Astrocyte of the hippocampus (primary cell): ENCODE data around the gene NMT2.

Source experiments
- DNase-seq: peaks from one replicate; pipeline ENCODE4 v3.0.0; 2011; ENCODE audit warnings: low read depth, low spot score

Gene NMT2

DNA sequence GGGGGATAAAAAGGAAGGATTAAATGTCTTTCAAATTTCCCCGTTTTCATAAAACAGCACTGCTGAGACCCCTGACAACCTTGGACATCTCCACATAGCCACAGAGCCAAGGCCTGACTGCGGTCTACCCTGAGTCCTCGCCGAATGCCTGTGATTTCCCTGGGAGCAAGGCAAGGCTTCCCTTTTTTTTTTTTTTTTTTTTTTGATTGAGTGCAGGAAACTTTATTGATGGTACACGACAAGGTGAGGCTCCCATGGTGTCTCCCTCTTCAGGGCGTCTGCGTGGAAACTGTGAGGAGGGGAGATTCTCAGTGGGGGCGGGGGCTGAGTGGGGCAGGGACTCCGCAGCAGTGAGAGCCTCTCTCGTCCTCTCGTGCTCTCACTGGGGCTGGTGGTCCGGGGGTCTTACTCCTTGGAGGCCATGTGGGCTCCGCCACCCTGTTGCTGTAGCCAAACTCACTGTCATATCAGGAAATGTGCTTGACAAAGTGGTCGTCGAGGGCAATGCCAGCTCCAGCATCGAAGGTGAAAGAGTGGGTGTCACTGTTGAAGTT is 75.6 kb downstream of the NMT2 start:
- DNase-seq = no peak

DNA sequence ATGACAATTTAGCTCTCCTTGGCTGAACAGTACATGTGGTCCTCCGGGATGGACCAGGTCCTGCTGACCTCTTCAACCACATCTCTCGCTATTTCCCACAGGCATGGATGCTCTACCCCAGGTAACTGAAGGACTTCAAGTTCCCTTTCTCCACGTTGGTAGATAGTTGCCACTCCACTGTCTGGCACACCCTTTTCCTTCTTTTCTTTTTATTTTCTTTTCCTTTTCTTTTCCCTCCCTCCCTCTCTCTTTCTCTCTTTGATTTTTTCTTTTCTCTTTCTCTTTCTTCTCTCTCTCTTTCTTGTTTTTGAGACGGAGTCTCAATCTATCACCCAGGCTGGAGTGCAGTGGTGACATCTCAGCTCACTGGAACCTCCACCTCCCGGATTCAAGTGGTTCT is 77.1 kb downstream of the NMT2 start:
- DNase-seq = no peak

DNA sequence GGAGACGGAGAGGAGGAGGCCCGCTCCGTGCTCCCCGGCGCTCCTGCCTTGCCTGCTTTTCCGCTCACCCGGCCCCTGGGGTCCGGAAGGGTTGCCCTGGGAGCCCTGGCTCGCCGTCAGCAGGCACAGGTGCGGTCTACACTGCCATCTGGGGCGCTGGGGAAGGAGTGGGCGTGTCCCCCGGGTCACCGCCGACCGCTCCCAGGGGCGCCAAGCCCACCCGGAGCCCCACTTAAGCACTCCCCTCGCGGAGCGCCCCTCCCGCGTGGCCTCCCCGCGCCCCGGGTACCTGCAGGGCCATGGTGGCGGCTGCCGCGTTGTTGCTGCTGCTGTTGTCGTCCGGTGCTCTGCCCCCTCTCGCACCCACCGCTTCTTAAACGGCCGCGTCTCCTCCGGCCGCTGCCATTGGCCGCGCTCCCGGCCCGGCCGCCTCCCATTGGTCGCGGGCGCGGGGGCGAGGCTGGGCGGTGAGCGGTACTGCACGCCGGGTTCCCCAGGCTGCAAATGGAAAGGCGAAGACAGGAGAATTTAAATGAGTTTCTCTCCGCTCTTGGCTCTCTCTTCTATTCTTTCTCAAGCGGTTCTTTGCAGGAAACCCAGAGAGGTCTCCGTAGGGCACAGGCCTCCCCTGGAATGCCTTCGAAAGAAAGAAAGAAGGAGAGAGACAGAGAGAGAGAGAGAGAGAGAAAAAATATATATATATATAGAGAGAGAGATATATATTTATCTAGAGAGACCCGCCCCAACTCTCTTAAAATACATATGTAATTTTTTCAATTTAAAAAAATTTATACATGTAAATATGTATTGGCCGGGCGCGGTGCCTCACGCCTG is 79.8 kb downstream of the NMT2 start, which contains the start of gene ACBD7:
Gene ACBD7 (minus strand): TSS at position 349 of the 834 bp plus-strand sequence. CDS start 48 bp downstream, at position 301.
- peak; percentile 94 for DNase-seq

DNA sequence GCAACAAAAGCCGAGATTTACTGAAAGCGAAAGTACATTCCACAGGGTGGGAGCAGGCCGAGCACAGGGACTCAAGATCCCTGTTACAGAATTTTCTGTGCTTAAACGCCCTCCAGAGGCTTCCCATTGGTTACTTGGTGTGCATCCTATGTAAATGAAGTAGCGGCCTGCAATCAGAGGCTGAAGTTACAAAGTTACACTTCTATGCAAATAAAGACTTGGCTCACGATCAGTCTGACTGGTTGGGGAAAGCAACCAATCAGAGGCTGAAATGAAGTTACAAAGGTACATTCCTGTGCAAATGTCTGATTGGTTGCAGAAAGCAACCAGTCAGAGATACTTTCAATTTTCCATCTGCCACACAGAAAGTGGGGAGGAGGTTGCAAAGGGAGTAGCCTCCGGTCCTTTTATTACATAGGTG is 84.0 kb downstream of the NMT2 start:
- peak; percentile 97 for DNase-seq

DNA sequence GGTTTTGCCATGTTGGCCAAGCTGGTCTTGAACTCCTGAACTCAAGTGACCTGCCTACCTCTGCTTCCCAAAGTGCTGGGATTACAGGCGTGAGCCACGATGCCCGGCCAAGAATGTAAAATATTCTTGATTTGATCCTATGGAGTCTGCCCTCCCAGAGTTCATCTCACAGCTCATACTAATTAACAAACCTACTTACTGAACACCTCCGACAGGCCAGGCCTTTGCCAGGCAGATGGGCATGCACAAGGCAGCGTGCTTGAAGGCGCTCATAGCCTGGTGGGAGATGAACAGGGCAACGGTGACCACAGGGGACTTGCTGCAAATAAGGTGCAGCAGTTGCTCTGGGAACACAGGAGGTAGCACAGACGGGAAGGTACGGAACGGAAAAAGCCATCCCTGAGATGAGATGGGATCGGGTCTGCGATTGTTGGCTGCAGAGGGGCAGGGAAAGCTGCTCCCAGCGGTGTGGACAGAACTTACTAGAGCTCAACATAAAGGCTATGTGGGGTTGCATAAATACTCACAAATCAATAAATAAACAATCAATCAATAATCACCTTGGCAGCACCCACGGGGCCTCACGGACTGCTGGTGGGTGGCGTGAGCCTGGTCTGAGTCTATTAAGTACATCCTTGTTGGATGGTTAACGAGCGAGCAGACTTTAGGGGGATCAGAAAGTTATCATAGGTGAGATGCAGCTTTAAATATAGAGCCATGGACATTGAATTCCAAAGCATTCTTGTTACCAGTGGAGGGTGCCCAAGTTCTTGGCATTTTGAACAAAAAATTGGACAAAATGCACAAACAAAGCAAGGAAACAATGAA is 84.6 kb downstream of the NMT2 start:
- DNase-seq = no peak

DNA sequence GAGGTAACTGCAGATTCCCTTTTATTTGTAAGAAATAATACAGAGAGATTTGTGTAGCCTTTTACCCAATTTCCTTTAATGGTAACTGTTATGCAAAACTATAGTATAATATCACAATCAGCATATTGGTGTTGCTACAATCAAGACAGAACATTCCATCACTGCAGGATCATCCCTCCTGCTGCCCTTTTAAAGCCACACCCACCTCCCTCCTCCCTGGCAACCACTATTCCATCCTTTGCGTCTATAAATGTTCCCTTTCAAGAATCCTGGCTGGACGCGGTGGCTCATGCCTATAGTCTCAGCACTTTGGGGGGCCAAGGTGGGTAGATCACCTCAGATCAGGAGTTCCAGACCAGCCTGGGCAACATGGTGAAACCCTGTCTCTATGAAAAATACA is 93.1 kb downstream of the NMT2 start:
- DNase-seq = no peak

DNA sequence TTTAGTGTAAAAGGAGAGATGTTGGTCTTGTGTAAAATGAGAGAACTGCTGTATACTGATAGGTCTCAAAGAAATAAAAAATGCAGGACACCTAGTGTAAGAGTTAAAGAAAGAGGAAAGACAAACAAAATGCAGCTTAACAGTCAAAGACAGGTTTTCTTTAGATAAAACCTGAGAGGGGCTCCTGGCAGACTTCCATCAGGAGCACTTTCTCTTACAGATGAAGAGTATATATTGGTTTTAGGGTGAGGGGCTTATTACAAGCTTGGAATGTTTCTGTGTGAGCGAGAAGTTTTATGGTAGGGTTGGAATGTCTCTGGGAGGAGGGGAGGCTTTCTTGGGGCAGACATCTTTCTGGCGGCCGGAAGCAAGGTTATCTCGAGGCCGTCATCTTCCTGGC is 96.1 kb downstream of the NMT2 start:
- no peak for DNase-seq

DNA sequence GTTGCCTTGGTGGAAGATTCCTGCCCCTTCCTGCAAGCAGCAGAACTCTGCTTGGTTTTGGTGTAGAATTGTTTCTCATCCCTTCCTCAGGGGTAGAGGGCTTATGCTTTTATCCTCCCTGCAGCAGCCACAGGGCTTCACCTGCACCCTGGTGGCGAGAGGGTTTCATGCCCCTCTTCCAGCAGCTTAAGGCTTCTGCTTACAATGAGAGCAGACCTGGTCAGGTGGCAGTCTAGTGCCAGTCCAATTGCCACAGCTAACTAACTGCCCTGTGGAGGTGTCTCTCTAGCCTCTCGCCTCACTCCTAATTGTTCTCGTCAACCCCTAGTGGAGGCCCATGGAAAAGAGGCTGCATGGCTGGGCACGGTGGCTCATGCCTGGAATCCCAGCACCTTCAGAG is 99.3 kb downstream of the NMT2 start:
- DNase-seq = no peak

DNA sequence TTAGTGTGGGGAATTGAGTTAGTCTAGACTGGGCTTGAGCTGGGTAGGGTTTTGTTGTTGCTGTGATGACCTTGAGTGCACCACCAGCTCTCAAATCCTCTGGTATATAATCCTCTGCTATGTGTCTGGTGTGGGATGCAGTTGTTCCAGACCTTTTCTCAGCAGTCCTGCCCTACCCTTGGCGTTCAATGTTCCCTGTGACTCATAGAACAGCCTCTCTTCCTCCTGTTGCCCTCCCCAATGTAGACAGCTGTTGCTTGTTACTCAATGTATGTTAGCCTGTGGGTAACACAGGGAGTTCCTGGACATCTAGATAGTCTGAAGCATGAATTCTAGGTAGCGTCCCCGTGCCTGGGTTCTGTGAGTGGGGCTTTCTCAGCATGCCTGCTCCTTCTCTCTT is 99.7 kb downstream of the NMT2 start:
- no peak for DNase-seq

DNA sequence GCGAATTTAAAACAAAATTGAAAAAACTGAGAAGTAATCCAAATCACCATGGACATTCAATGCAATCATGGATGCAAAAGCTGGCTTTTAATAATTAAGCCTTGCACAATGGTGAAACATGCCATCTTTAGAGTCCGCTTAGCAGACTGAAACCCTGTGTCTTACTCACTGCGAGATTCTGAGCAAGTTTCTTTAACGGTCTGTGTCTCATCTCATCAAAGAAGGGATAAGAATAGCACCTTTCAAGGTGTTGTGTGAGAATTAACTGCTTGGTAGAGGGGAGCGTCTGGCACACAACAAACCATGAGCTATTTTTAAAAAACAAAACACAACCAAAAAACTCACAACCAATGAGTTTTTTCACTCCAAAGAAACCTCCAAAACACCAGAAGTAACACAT is 101.3 kb downstream of the NMT2 start:
- no peak for DNase-seq

DNA sequence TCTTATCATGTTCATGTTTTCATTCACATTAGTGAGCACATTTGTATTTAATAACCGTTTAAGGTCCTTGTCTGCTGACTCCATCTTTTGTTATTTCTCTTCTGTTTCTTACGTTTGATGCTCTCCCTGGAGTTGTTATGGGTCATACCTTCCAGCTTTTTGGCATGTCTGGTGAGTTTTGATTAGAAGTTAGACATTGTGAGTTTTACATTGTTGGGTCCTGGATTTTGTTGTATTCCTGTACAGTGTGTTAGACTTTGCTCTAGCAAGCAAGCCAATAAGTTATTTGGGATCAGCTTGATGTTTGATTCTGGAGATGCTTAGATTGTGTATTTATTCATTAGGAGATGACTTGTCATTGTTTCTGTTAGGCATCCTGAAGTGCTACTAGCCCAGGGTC is 107.9 kb downstream of the NMT2 start:
- no peak for DNase-seq

DNA sequence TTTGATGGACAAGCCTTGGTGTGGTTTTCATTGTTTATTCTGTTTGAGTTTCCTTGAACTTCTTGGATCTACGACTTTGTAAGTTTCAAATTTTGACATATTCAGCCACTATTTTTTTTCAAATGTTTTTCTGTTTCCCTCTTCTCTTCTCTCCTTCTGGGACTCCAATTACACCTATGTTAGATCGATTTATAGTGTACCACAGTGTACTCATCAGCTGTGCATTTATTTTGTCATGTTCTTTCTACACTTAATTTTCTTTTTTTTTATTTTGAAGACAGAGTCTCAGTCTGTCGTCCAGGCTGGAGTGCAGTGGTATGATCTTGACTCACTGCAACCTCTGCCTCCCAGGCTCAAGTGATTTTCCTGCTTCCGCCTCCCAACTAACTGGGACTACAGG is 108.6 kb downstream of the NMT2 start:
- DNase-seq = no peak

DNA sequence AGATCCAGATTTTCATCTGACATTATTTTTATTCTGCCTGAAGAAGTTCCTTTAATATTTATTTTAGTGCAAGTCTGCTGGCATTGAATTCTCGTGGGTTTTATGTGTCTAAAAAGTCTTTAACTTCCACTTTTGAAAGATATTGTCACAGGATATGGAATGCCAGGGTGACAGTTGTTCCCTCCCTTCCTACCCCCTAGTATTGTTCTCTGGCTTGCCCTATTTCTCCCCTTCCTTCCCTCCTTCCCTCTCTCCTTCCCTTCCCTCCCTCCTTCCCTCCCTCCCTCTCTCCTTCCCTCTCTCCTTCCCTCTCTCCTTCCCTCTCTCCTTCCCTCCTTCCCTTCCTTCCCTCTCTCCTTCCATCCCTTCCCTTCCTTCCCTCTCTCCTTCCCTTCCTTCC is 109.8 kb downstream of the NMT2 start:
- DNase-seq = no peak
